Pancreas (tissue), 10 donors: ENCODE measurements around the gene RC3H1. TPM values are rescaled to one million over a fixed set of nuclear protein-coding genes. Genes with fewer than 3 reads are reported as not detected.

ENCODE experiments used
- ATAC-seq, 4 donors: fragments of 200-7000 bp; cut with Tn5 transposase; one replicate each; pipeline versions ENCODE4 v1.8.0 to v1.9.1; 2020; ENCODE audit warnings: mild to moderate bottlenecking in 4 of 4, moderate library complexity in 4 of 4
- DNase-seq, 6 donors: peaks; one replicate each; pipeline ENCODE4 v3.0.0-alpha.2; 2020
- FAIRE-seq: peaks from 2 replicates; lab custom pipeline; 2012; peaks lifted over from hg19 to GRCh38; lab: Jason Lieb, UNC
- H3K27ac ChIP-seq, 4 donors: fragments of 200-600 bp; sonication (generic); 1 replicate in 3 of 4; 2 replicates in 1 of 4; pipeline versions ENCODE4 v1.5.0 to v1.8.0; 2020
- H3K27me3 ChIP-seq, 4 donors: fragments of 200-600 bp; one replicate each; pipeline ENCODE4 v1.8.0; 2021
- H3K36me3 ChIP-seq, 3 donors: fragments of 200-600 bp; sonication (generic) in 1 of 3; one replicate each; pipeline versions ENCODE4 v1.5.0 to v1.8.0; 2020 to 2021
- H3K4me1 ChIP-seq, 3 donors: fragments of 200-600 bp; one replicate each; pipeline ENCODE4 v1.8.0; 2021
- H3K4me3 ChIP-seq, 4 donors: fragments of 200-600 bp; sonication (generic) in 2 of 4; one replicate each; pipeline versions ENCODE4 v1.5.0 to v1.8.0; 2020 to 2021
- H3K9me3 ChIP-seq, 4 donors: fragments of 200-600 bp; one replicate each; pipeline ENCODE4 v1.8.0; 2021
- WGBS, 2 donors: extraction: QIAGEN DNeasy Blood & Tissue Kit; methylation state at CpG; one replicate each; pipeline ENCODE4 v1.1.7; 2013; 5-methylcytosine and 5-hydroxymethylcytosine counted together
- intact Hi-C, 3 donors: fragments of 100-400 bp; cut with DNase I; formaldehyde crosslinking; loops; one replicate each; pipeline versions ENCODE4 v1.11.1 to v1.14.2; 2022
- polyA plus RNA-seq, 2 donors: library from polyadenylated mRNA; stranded (reverse); fragments of 200-250 nt; gene quantifications; one replicate each; pipeline ENCODE4 v1.2.3, GENCODE V29; 2013
- total RNA-seq, 6 donors: library from RNA; stranded (reverse); fragmentation: NEBNext Ultra II Directional in 4 of 6; extraction: Animal tissue kit (Norgen Biotek cat#: 25700) in 4 of 6; gene quantifications; one replicate each; pipeline versions ENCODE4 v1.2.1 to v1.2.4, GENCODE V29; 2021 to 2023
- TF ChIP-seq, protein P1 (sequence below), 4 donors: fragments of 200-600 bp; sonication (generic) in 3 of 4; IDR thresholded peaks; one replicate each; pipeline versions ENCODE4 v1.5.0 to v1.8.0; 2021; ENCODE audit warnings: antibody characterized with exemption in 4 of 4
- donor health status: healthy with polysubstance abuse.
- donor health status: DM: no; HTN: no; CAD: no; lungs with moderate emphysema.
- donor health status: DM: no; HTN: no; CAD: no.
- donor health status: control.
- donor health status: control.
- donor health status: Bipolar disorder and iron deficiency.
- donor health status: DM: yes; HTN: yes; CAD: no.
- donor health status: DM: no; HTN: no; CAD: no.
- donor health status: DM: no; HTN: no; CAD: no.
- donor health status: DM: yes; HTN: yes; CAD: no.

The RC3H1 gene
- total and polyA plus RNA-seq, 8 donors = 2.7 to 27.9 (median 14.9) TPM

DNA sequence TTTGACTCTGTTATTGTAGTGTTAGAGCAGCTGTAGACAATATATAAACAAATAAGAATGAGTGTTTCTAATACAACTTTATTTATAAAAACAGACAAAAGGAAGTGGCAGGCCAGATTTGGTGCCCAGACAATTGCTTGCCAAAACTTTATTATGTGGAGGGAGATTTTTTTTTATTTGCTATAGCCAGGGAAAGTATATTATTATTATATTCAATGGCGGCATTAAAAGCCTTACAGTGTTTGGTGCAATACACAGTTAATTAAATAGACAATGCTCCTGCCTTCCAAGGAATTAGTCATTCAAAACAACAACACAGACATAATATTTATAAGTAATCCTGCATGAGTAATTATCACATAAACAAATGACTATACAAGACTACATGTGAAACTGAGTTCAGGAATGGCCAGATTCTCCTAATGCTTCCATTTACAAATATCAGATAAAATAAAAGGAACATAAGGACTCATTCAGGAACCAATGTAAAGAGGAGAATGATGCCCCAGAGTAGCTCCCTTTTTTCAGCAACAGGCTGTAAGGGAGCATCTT lies 10.6 kb upstream of the RC3H1 start:
- Histone ChIP-seq H3K36me3 (no peaks in the 10 kb centered on the region), H3K27ac (no peak overlapping the region), H3K4me1 (no peaks in the 10 kb centered on the region), H3K4me3 (no peak overlapping the region), H3K9me3 (no peaks in the 10 kb centered on the region), H3K27me3 (no peaks in the 10 kb centered on the region)
- ATAC-seq (no peak), DNase-seq (no peak), FAIRE-seq (no peak)
- intact Hi-C loops = loop anchor here in 1 of 3 donors (5.0 kb wide), 1 partner anchor 175 kb away; no protein-coding TSS in a partner anchor
- TF ChIP-seq, protein P1, sequence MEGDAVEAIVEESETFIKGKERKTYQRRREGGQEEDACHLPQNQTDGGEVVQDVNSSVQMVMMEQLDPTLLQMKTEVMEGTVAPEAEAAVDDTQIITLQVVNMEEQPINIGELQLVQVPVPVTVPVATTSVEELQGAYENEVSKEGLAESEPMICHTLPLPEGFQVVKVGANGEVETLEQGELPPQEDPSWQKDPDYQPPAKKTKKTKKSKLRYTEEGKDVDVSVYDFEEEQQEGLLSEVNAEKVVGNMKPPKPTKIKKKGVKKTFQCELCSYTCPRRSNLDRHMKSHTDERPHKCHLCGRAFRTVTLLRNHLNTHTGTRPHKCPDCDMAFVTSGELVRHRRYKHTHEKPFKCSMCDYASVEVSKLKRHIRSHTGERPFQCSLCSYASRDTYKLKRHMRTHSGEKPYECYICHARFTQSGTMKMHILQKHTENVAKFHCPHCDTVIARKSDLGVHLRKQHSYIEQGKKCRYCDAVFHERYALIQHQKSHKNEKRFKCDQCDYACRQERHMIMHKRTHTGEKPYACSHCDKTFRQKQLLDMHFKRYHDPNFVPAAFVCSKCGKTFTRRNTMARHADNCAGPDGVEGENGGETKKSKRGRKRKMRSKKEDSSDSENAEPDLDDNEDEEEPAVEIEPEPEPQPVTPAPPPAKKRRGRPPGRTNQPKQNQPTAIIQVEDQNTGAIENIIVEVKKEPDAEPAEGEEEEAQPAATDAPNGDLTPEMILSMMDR (IDR thresholded peaks at IDR 0.05) = no peak
- WGBS, 2 donors = 87 to 97% methylated on average over 1 of the region's 1 CpG

DNA sequence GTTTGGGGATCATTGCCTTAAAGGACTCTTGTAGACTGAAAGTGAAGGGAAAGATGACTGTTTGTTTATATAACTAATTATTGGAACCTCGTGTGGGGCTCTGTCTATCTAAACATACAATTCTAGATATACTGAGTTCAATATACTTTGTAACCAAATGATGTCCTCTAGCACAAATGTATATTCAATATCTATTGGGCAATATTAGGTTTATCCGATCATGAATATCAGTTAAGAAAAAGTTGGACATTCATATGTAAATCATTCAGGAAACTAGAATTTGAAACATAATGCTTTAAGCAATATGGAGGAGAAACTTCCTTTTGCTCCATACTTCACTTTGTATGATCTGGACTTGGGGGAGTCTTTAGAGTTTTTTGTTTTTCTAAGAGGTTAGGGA lies 8.9 kb upstream of the RC3H1 start:
- FAIRE-seq (no peak), ATAC-seq (no peak), DNase-seq (no peak)
- Histone ChIP-seq H3K27ac (no peak overlapping the region), H3K4me1 (no peaks in the 10 kb centered on the region), H3K36me3 (no peaks in the 10 kb centered on the region), H3K9me3 (no peaks in the 10 kb centered on the region), H3K27me3 (no peaks in the 10 kb centered on the region), H3K4me3 (no peak overlapping the region)
- intact Hi-C loops = loop anchor here in 1 of 3 donors (5.0 kb wide), 1 partner anchor 176 kb away; no protein-coding TSS in a partner anchor
- WGBS, 2 donors = 60 to 66% methylated on average over 2 of the region's 2 CpGs
- TF ChIP-seq, protein P1 (IDR thresholded peaks at IDR 0.05) = no peak

DNA sequence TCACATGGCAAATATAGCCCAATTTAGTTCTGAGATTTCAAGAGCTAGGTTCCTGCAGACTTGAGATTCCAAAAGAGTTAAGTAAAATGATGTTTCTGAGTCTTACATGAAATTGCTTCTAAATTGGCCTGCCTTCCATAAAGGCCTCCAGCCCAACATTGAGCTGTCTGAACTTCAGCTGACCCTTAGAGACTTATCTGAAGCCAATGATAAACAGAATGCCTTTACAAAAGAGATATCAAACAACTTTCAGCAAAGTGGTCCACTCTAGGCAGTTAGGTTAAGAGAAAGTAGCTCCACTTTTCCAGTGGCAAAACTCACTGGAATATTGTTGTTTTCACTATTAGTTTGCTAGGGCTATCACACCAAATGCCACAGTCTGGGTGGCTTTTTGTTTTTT lies 6.3 kb upstream of the RC3H1 start:
- H3K4me1 ChIP-seq = no peaks in the 10 kb centered on the region
- intact Hi-C loops = no loop called here
- H3K36me3 ChIP-seq = no peaks in the 10 kb centered on the region
- H3K27me3 ChIP-seq = no peaks in the 10 kb centered on the region
- FAIRE-seq (no peak), ATAC-seq (no peak), DNase-seq (no peak)
- H3K27ac ChIP-seq = no peak overlapping the region
- H3K4me3 ChIP-seq = no peak overlapping the region
- no peaks in the 10 kb centered on the region for H3K9me3 ChIP-seq
- TF ChIP-seq, protein P1 (IDR thresholded peaks at IDR 0.05) = no peak

DNA sequence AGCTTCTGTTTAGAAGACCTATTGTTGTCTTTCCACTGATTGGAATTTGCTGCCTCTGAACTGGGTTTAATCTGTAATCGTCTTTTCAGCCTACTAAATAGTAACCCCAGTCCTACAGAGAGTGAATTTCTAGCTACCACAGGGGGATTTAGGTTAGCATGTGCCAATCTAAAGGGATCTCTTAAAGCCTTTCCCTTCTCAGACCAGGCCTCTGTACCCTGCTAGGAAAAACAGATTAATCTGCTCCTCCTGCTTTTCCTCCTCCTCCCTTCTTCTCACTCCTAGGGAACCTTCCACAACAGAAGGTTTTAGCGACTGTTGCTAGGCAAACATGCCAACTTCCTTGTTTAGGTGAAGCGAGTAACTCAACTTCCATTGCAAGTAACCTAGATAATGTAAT lies 1.3 kb upstream of the RC3H1 start:
- Histone ChIP-seq H3K27ac (peak overlapping the region; percentile 15 to 96 (median 88)), H3K36me3 (no peaks in the 10 kb centered on the region), H3K4me3 (no peak overlapping the region), H3K27me3 (no peaks in the 10 kb centered on the region), H3K4me1 (peaks cover 7 to 28% (median 23%) of the 10 kb centered on the region in 3 donors), H3K9me3 (no peaks in the 10 kb centered on the region)
- TF ChIP-seq, protein P1 (IDR thresholded peaks at IDR 0.05) = no peak
- DNase-seq = peak in 2 of 6 donors; percentile 67 to 72
- peak; percentile 29 for FAIRE-seq
- WGBS, 2 donors = 8 to 12% methylated on average over 3 of the region's 3 CpGs
- intact Hi-C loops = no loop called here
- ATAC-seq = peak; percentile 45 to 73 (median 57)

DNA sequence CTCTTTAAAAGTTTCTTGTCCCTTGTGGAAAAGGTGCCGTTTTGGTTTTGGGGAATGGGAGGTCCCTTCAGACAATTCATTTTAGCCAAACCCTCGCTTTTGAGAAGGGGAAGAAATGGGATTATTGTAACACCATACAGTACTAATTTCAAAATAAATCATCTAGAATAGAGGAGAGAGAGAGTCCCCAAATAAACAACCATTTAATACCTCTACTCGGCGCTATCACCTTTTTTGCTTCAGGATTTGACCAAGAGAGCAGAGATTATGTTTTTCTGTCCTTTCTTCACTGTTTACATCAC lies 770 bp upstream of the RC3H1 start:
- H3K36me3 ChIP-seq = no peaks in the 10 kb centered on the region
- TF ChIP-seq, protein P1 (IDR thresholded peaks at IDR 0.05) = no peak
- H3K27me3 ChIP-seq = no peaks in the 10 kb centered on the region
- peaks cover 7 to 28% (median 28%) of the 10 kb centered on the region in 3 donors for H3K4me1 ChIP-seq
- H3K27ac ChIP-seq = peak overlapping the region; percentile 81 to 96 (median 92)
- FAIRE-seq (no peak), DNase-seq (no peak), ATAC-seq (no peak)
- WGBS, 2 donors = 37 to 49% methylated on average over 4 of the region's 4 CpGs
- peak overlapping the region in 3 of 4 donors; percentile 89 to 97 (median 93) for H3K4me3 ChIP-seq
- H3K9me3 ChIP-seq = no peaks in the 10 kb centered on the region
- intact Hi-C loops = no loop called here
